SK-N-MC (cell line): ENCODE data around the gene KPNA1.
"Not testable (repeated sequence)": the region's sequence is repeated elsewhere in the genome, so short reads cannot be mapped to it uniquely, and the experiment has no call there.

Experiments
- EZH2 ChIP-seq: fragments of 200-600 bp; sonication (generic); IDR thresholded peaks from one replicate; pipeline ENCODE4 v1.6.1; 2017; ENCODE audit warnings: antibody characterized with exemption
- FOXP2 ChIP-seq: optimal IDR thresholded peaks from 2 replicates; pipeline ENCODE3; 2011; ENCODE audit warnings: mild to moderate bottlenecking, moderate library complexity; ENCODE audit not compliant: insufficient read depth; ENCODE audit errors: extremely low read length, control extremely low read depth
- POLR2AphosphoS5 ChIP-seq: IDR thresholded peaks from 2 replicates; pipeline ENCODE4 v1.6.1; 2012; ENCODE audit warnings: mild to moderate bottlenecking, low read depth, low read length, borderline replicate concordance

GRCh38 chr3:122500964-122501363 is 13.8 kb downstream of the KPNA1 start:
- TF ChIP-seq POLR2AphosphoS5, FOXP2, EZH2: not testable (repeated sequence)
